IMR-90 (cell line): ENCODE measurements around the gene PACS1. TPM values are rescaled to one million over a fixed set of nuclear protein-coding genes. Genes with fewer than 3 reads are reported as not detected.
A peak's percentile ranks its signal among the peaks of the same experiment; 100 is the strongest.

Experiments used
- ATAC-seq: fragments of 200-7000 bp; cut with Tn5 transposase; 2 replicates; pipeline ENCODE4 v1.9.1; 2020; ENCODE audit warnings: low read depth, mild to moderate bottlenecking, moderate library complexity
- BruUV-seq: library from RNA; stranded (reverse); fragments of 400-500 nt; replicated peaks from 2 replicates; lab custom pipeline; 2021; lab: Mats Ljungman, UMichigan
- CTCF ChIA-PET: fragments of 300-600 bp; formaldehyde crosslinking; extraction: SDS; loops from one replicate; lab custom pipeline; 2021; ENCODE audit warnings: antibody characterized with exemption; lab: Yijun Ruan, JAX
- POLR2A ChIA-PET: fragments of 300-600 bp; sonication (Branson Sonifier 250); formaldehyde crosslinking; loops from one replicate; lab custom pipeline; 2022; ENCODE audit warnings: antibody characterized with exemption; ENCODE audit not compliant: unreplicated experiment; lab: Charles Lee
- DNase-seq: peaks from one replicate; pipeline ENCODE4 v3.0.0; 2013
- H2AFZ ChIP-seq: replicated peaks from 2 replicates; pipeline ENCODE3; 2013; ENCODE audit warnings: low read length, mild to moderate bottlenecking; ENCODE audit not compliant: poor library complexity
- H2AK5ac ChIP-seq: 2 replicates; pipeline ENCODE4 v1.6.1; 2013; ENCODE audit warnings: low read depth, low read length, inconsistent platforms
- H2AK9ac ChIP-seq: replicated peaks from 2 replicates; pipeline ENCODE3; 2013; ENCODE audit warnings: mild to moderate bottlenecking, low read depth, low read length, moderate library complexity; ENCODE audit not compliant: poor library complexity
- H2BK120ac ChIP-seq: 2 replicates; pipeline ENCODE4 v1.6.1; 2013; ENCODE audit warnings: low read depth, low read length, inconsistent platforms
- H2BK15ac ChIP-seq: 3 replicates; pipeline ENCODE4 v1.6.1; 2013; ENCODE audit warnings: low read depth, low read length, inconsistent platforms
- H2BK20ac ChIP-seq: 2 replicates; pipeline ENCODE4 v1.6.1; 2013; ENCODE audit warnings: low read depth, mild to moderate bottlenecking, inconsistent platforms, low read length, moderate library complexity
- H2BK5ac ChIP-seq: 2 replicates; pipeline ENCODE4 v1.6.1; 2013; ENCODE audit warnings: mild to moderate bottlenecking, low read depth, low read length, inconsistent platforms; ENCODE audit not compliant: poor library complexity, severe bottlenecking
- H3K14ac ChIP-seq: replicated peaks from 2 replicates; pipeline ENCODE4 v1.6.1; 2013; ENCODE audit warnings: low read depth, low read length, inconsistent platforms
- H3K18ac ChIP-seq: 2 replicates; pipeline ENCODE4 v1.6.1; 2013; ENCODE audit warnings: low read depth, low read length, control low read depth
- H3K23ac ChIP-seq: 2 replicates; pipeline ENCODE4 v1.6.1; 2013; ENCODE audit warnings: low read depth, low read length, inconsistent platforms
- H3K27ac ChIP-seq: 2 replicates; pipeline ENCODE4 v1.5.1; 2013; ENCODE audit warnings: mild to moderate bottlenecking, control low read depth, low read length; ENCODE audit not compliant: insufficient read depth
- H3K27me3 ChIP-seq: 2 replicates; pipeline ENCODE4 v1.6.1; 2013; ENCODE audit warnings: low read length; ENCODE audit not compliant: control insufficient read depth, insufficient read depth
- H3K36me3 ChIP-seq: 2 replicates; pipeline ENCODE4 v1.6.1; 2013; ENCODE audit warnings: low read length, mixed read lengths; ENCODE audit not compliant: control insufficient read depth, insufficient read depth
- H3K4ac ChIP-seq: 2 replicates; pipeline ENCODE4 v1.6.1; 2013; ENCODE audit warnings: low read depth, low read length, inconsistent platforms
- H3K4me1 ChIP-seq: 2 replicates; pipeline ENCODE4 v1.6.1; 2013; ENCODE audit warnings: low read length, mixed read lengths; ENCODE audit not compliant: control insufficient read depth, insufficient read depth
- H3K4me2 ChIP-seq: 2 replicates; pipeline ENCODE4 v1.6.1; 2013; ENCODE audit warnings: low read depth, mild to moderate bottlenecking, control low read depth, low read length, moderate library complexity
- H3K4me3 ChIP-seq: 2 replicates; pipeline ENCODE4 v1.5.1; 2013; ENCODE audit warnings: low read depth, mild to moderate bottlenecking, control low read depth, low read length, moderate library complexity; ENCODE audit not compliant: insufficient read depth
- H3K56ac ChIP-seq: 2 replicates; pipeline ENCODE4 v1.6.1; 2013; ENCODE audit warnings: low read length, inconsistent platforms; ENCODE audit not compliant: insufficient read depth; ENCODE audit errors: extremely low read depth
- H3K79me1 ChIP-seq, 2 experiments: 2 replicates each; pipeline ENCODE4 v1.6.1; 2013; ENCODE audit warnings: low read length in 2 of 2, inconsistent platforms in 1 of 2, low read depth in 1 of 2
- H3K9ac ChIP-seq: 2 replicates; pipeline ENCODE4 v1.6.1; 2013; ENCODE audit warnings: low read depth, low read length, control low read depth
- H3K9me1 ChIP-seq: 2 replicates; pipeline ENCODE4 v1.6.1; 2013; ENCODE audit warnings: low read length, inconsistent platforms; ENCODE audit not compliant: insufficient read depth
- H3K9me3 ChIP-seq: 2 replicates; pipeline ENCODE4 v1.6.1; 2013; ENCODE audit warnings: low read length; ENCODE audit not compliant: control insufficient read depth, insufficient read depth
- H4K20me1 ChIP-seq: 2 replicates; pipeline ENCODE4 v1.6.1; 2013; ENCODE audit warnings: low read length, inconsistent platforms; ENCODE audit not compliant: insufficient read depth
- H4K5ac ChIP-seq: 2 replicates; pipeline ENCODE4 v1.6.1; 2013; ENCODE audit warnings: mild to moderate bottlenecking, low read depth, low read length, control low read depth
- H4K8ac ChIP-seq, 2 experiments: 2 replicates each; pipeline ENCODE4 v1.6.1; 2013; ENCODE audit warnings: low read depth in 2 of 2, low read length in 2 of 2, control low read depth in 1 of 2, inconsistent platforms in 1 of 2
- H4K91ac ChIP-seq: 2 replicates; pipeline ENCODE4 v1.6.1; 2013; ENCODE audit warnings: low read depth, low read length, inconsistent platforms; ENCODE audit not compliant: insufficient read depth
- BHLHE40 ChIP-seq: fragments of 150-350 bp; IDR thresholded peaks from 2 replicates; pipeline ENCODE4 v1.6.1; 2016; ENCODE audit warnings: mild to moderate bottlenecking, low read depth, low read length
- CEBPB ChIP-seq: IDR thresholded peaks from 2 replicates; pipeline ENCODE4 v1.6.1; 2012; ENCODE audit warnings: low read depth, low read length, improper control_type of control experiment
- CHD1 ChIP-seq: IDR thresholded peaks from 2 replicates; pipeline ENCODE4 v1.6.1; 2012; ENCODE audit warnings: low read depth, low read length, improper control_type of control experiment
- FOS ChIP-seq: fragments of 150-350 bp; IDR thresholded peaks from 2 replicates; pipeline ENCODE4 v1.6.1; 2016; ENCODE audit warnings: low read depth, low read length
- MAZ ChIP-seq: IDR thresholded peaks from 2 replicates; pipeline ENCODE4 v1.6.1; 2012; ENCODE audit warnings: low read depth, mild to moderate bottlenecking, low read length, improper control_type of control experiment, moderate library complexity, borderline replicate concordance
- MXI1 ChIP-seq: IDR thresholded peaks from 2 replicates; pipeline ENCODE4 v1.6.1; 2012; ENCODE audit warnings: low read depth, mild to moderate bottlenecking, low read length, moderate library complexity, borderline replicate concordance
- NFE2L2 ChIP-seq: fragments of 150-350 bp; IDR thresholded peaks from 2 replicates; pipeline ENCODE4 v1.6.1; 2016; ENCODE audit warnings: low read depth, mild to moderate bottlenecking, low read length
- RAD21 ChIP-seq: IDR thresholded peaks from 2 replicates; pipeline ENCODE4 v1.6.1; 2012; ENCODE audit warnings: low read length, improper control_type of control experiment
- RCOR1 ChIP-seq: IDR thresholded peaks from 2 replicates; pipeline ENCODE4 v1.6.1; 2012; ENCODE audit warnings: mild to moderate bottlenecking, low read length, improper control_type of control experiment; ENCODE audit not compliant: insufficient replicate concordance
- RFX5 ChIP-seq: IDR thresholded peaks from 2 replicates; pipeline ENCODE4 v1.8.0; 2012; ENCODE audit warnings: low read depth, mild to moderate bottlenecking, low read length, moderate library complexity
- SMC3 ChIP-seq: fragments of 150-350 bp; IDR thresholded peaks from 2 replicates; pipeline ENCODE4 v1.6.1; 2016; ENCODE audit warnings: low read depth, mild to moderate bottlenecking, antibody characterized with exemption, low read length, moderate library complexity
- WGBS, 2 experiments: methylation state at CpG; one replicate each; pipeline versions ENCODE4 v1.1.5 to v1.1.7; 2013; ENCODE audit warnings: missing lambda C conversion rate in 2 of 2; ENCODE audit not compliant: insufficient read length in 1 of 2; ENCODE audit errors: extremely low coverage in 2 of 2; 5-methylcytosine and 5-hydroxymethylcytosine counted together
- dilution Hi-C: fragments of 300-500 bp; cut with HindIII; formaldehyde crosslinking; loops from one replicate; pipeline ENCODE4 v1.14.3; 2018; ENCODE audit warnings: low sequenced_read_pairs; ENCODE audit not compliant: unreplicated experiment
- in situ Hi-C: fragments of 300-500 bp; cut with MboI; formaldehyde crosslinking; loops from 3 replicates; pipeline ENCODE4 v1.14.3; 2019; ENCODE audit warnings: low sequenced_read_pairs, inconsistent platforms, mixed read lengths
- intact Hi-C: fragments of 100-400 bp; cut with micrococcal nuclease; formaldehyde crosslinking; loops from 2 replicates; pipeline ENCODE4 v1.10.0; 2022
- polyA plus RNA-seq, 3 experiments: library from polyadenylated mRNA; depleted of rRNA; stranded (reverse); fragments of >200 nt; gene quantifications; 2 replicates each; pipeline ENCODE4 v1.2.3, GENCODE V29; 2012; ENCODE audit warnings: low replicate concordance in 1 of 3
- total RNA-seq: library from RNA; depleted of rRNA; stranded (reverse); fragments of >200 nt; gene quantifications from 2 replicates; pipeline ENCODE4 v1.2.3, GENCODE V29; 2012
- TF ChIP-seq, protein P1 (sequence below): conservative IDR thresholded peaks from 2 replicates; pipeline ENCODE4 v1.5.1; 2012; ENCODE audit warnings: mild to moderate bottlenecking, low read depth, low read length, improper control_type of control experiment
- TF ChIP-seq, protein P2 (sequence below): fragments of 150-350 bp; IDR thresholded peaks from 2 replicates; pipeline ENCODE4 v1.6.1; 2017; ENCODE audit warnings: mild to moderate bottlenecking, antibody characterized with exemption, low read length, low read depth

The PACS1 gene
- total and polyA plus RNA-seq, 2 of the 4 experiments (the other 2 are of a cell fraction): 7.3 to 32.0 TPM

DNA sequence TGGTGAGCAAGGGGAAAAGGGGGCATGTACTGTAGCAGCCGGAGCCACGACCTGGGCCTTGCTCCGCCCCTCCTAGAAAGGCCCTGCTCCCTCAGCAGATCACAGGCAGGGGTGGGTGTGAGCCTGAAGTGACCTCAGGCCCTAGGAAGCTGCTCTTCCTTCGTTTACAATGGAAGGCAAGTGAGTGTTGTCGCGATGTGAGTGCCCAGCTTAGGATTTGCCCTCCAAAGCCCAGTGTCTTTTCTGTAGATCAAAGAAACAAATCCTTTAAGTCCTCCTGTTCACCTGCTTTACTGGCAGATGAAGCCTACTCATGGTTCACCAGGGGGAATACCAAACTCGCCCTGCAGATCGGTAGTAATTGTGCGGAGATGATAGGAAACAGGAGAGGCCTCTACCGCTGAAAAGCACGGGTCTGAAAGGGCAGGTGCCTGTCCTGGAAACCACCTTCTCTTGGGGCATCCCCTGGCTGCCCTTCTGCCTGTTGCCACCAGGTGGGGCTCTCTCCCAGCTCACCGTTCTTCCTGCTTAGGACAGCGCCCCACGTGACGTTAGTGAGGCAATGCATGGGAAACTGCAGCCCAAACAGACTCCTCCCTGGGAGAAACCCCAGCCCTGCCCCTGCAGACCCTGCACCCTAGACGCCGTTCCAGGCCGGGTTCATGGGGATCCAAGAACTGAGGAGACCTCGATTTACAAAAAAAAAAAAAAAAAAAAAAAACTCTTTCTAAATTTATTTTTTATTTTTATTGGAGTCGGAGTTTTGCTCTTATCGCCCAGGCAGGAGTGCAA, 152.5 kb downstream of the PACS1 start:
- dilution Hi-C loops: no loop called here
- peak; percentile 89 for DNase-seq
- TF ChIP-seq NFE2L2 (no peak), RFX5 (no peak), SMC3 (peak; percentile 80), RAD21 (peak; percentile 89), MXI1 (peak; percentile 46; the same call in 1 of the 2 replicates), MAZ (no peak), FOS (no peak), CHD1 (no peak), RCOR1 (peak; percentile 35), BHLHE40 (no peak; the same call in 1 of the 2 replicates), CEBPB (peak; percentile 92)
- TF ChIP-seq, protein P1, sequence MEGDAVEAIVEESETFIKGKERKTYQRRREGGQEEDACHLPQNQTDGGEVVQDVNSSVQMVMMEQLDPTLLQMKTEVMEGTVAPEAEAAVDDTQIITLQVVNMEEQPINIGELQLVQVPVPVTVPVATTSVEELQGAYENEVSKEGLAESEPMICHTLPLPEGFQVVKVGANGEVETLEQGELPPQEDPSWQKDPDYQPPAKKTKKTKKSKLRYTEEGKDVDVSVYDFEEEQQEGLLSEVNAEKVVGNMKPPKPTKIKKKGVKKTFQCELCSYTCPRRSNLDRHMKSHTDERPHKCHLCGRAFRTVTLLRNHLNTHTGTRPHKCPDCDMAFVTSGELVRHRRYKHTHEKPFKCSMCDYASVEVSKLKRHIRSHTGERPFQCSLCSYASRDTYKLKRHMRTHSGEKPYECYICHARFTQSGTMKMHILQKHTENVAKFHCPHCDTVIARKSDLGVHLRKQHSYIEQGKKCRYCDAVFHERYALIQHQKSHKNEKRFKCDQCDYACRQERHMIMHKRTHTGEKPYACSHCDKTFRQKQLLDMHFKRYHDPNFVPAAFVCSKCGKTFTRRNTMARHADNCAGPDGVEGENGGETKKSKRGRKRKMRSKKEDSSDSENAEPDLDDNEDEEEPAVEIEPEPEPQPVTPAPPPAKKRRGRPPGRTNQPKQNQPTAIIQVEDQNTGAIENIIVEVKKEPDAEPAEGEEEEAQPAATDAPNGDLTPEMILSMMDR: peak; percentile 100
- TF ChIP-seq, protein P2, sequence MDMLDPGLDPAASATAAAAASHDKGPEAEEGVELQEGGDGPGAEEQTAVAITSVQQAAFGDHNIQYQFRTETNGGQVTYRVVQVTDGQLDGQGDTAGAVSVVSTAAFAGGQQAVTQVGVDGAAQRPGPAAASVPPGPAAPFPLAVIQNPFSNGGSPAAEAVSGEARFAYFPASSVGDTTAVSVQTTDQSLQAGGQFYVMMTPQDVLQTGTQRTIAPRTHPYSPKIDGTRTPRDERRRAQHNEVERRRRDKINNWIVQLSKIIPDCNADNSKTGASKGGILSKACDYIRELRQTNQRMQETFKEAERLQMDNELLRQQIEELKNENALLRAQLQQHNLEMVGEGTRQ: peak; percentile 97

More for the DNA sequence above, 152.5 kb downstream of the PACS1 start:
- Histone ChIP-seq H3K4me1 (no peaks in the 10 kb centered on the region), H2BK15ac (no peak overlapping the region), H3K4ac (no peak overlapping the region), H2AK9ac (peak overlapping the region; percentile 89), H4K91ac (no peak overlapping the region), H3K23ac (no peak overlapping the region), H3K9me1 (no peaks in the 10 kb centered on the region; the same call in 1 of the 2 replicates), H4K5ac (no peak overlapping the region), H2BK5ac (no peak overlapping the region), H2AK5ac (no peak overlapping the region), H4K8ac (no peak overlapping the region), H3K9me3 (no peaks in the 10 kb centered on the region), H4K20me1 (peaks cover 7% of the 10 kb centered on the region), H3K9ac (no peak overlapping the region), H3K27ac (no peak overlapping the region), H2AFZ (peak overlapping the region; percentile 60), H3K18ac (no peak overlapping the region), H2BK120ac (no peak overlapping the region), H3K79me1 (peaks cover 0 to 2% of the 10 kb centered on the region in 2 experiments; a peak in 1 of 4 replicates), H3K4me2 (no peak overlapping the region), H3K27me3 (no peaks in the 10 kb centered on the region), H3K56ac (no peak overlapping the region), H3K4me3 (no peak overlapping the region), H2BK20ac (no peak overlapping the region), H3K14ac (no peak overlapping the region), H3K36me3 (peaks cover 40% of the 10 kb centered on the region)
- in situ Hi-C loops: no loop called here
- no TSS peak for BruUV-seq
- intact Hi-C loops: loop anchor here (1.0 to 2.0 kb wide), 4 partner anchors 36 to 114 kb away; partner anchors contain the start of genes RIN1 and YIF1A
- ATAC-seq: peak; percentile 98
- ChIA-PET CTCF (interaction anchor here (0.5 to 1.5 kb wide), 10 partner anchors 9 to 178 kb away, joined by 3 to 9 read pairs (median 4); no protein-coding TSS in a partner anchor), POLR2A (interaction anchor here (0.5 kb wide), 1 partner anchor 41 kb away, joined by 7 read pairs; no protein-coding TSS in a partner anchor)
- 8% methylated on average over 5 of the region's 21 CpGs; no CpG with 5 or more reads in 1 of the 2 experiments for WGBS, 2 experiments
